ENCODE results near the gene CXCL9. TPM values are rescaled to one million over a fixed set of nuclear protein-coding genes. Genes with fewer than 3 reads are reported as not detected.

Gene CXCL9
- total RNA-seq, 1 experiment from 2014 or later = not detected

DNA sequence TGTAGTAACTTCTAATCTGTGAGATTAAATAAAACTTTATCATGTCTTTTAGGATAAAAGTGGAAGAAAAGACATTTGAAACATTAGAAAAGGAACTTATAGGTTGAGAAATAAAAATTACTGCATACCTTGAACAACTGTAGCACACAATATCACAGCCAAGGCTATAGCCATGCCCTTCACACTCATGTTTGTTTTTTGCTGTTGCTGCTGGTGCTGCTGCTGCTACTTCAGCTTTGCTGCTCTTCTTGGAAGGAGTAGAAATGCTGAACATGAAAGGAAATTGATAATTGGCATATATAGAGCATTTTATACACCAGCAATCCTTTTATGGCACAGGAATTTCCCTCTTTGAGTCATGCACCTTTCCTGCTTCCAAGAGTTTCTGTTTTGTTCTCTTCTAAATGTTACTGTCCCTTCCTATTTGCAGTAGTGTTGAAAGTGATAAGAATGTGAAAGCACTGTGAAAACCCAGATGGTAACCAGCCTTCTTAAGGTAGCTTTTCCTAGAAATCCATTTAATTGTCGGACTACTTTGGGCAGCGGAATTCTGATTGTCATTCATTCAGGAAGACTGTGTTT lies 28.6 kb upstream of the CXCL9 start, which contains the start of gene CXCL11:
Gene CXCL11 (minus strand): TSS at position 272 of the 582 bp plus-strand sequence. CDS start 83 bp downstream, at position 189.
- H3K9me3 ChIP-seq (ENCODE audit: control insufficient read depth, insufficient read depth, low read depth, low read length) = no peaks in the 10 kb centered on the region
- intact Hi-C loops (cut with micrococcal nuclease; ENCODE audit: unreplicated experiment) = no loop called here
- no peak for ATAC-seq
- TF ChIP-seq, protein P1, sequence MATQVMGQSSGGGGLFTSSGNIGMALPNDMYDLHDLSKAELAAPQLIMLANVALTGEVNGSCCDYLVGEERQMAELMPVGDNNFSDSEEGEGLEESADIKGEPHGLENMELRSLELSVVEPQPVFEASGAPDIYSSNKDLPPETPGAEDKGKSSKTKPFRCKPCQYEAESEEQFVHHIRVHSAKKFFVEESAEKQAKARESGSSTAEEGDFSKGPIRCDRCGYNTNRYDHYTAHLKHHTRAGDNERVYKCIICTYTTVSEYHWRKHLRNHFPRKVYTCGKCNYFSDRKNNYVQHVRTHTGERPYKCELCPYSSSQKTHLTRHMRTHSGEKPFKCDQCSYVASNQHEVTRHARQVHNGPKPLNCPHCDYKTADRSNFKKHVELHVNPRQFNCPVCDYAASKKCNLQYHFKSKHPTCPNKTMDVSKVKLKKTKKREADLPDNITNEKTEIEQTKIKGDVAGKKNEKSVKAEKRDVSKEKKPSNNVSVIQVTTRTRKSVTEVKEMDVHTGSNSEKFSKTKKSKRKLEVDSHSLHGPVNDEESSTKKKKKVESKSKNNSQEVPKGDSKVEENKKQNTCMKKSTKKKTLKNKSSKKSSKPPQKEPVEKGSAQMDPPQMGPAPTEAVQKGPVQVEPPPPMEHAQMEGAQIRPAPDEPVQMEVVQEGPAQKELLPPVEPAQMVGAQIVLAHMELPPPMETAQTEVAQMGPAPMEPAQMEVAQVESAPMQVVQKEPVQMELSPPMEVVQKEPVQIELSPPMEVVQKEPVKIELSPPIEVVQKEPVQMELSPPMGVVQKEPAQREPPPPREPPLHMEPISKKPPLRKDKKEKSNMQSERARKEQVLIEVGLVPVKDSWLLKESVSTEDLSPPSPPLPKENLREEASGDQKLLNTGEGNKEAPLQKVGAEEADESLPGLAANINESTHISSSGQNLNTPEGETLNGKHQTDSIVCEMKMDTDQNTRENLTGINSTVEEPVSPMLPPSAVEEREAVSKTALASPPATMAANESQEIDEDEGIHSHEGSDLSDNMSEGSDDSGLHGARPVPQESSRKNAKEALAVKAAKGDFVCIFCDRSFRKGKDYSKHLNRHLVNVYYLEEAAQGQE (IDR thresholded peaks at IDR 0.05; ENCODE audit: insufficient read depth in 1 of 2, low read depth in 2 of 2, low read length in 1 of 2) = no peak
- TF ChIP-seq, protein P2, sequence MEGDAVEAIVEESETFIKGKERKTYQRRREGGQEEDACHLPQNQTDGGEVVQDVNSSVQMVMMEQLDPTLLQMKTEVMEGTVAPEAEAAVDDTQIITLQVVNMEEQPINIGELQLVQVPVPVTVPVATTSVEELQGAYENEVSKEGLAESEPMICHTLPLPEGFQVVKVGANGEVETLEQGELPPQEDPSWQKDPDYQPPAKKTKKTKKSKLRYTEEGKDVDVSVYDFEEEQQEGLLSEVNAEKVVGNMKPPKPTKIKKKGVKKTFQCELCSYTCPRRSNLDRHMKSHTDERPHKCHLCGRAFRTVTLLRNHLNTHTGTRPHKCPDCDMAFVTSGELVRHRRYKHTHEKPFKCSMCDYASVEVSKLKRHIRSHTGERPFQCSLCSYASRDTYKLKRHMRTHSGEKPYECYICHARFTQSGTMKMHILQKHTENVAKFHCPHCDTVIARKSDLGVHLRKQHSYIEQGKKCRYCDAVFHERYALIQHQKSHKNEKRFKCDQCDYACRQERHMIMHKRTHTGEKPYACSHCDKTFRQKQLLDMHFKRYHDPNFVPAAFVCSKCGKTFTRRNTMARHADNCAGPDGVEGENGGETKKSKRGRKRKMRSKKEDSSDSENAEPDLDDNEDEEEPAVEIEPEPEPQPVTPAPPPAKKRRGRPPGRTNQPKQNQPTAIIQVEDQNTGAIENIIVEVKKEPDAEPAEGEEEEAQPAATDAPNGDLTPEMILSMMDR (IDR thresholded peaks at IDR 0.05) = no peak
- TF ChIP-seq POLR2AphosphoS5 (IDR thresholded peaks at IDR 0.05; ENCODE audit: low read depth, low read length) (no peak), TCF7L2 (IDR thresholded peaks at IDR 0.05; ENCODE audit: low read depth, low read length) (no peak), SIN3A (IDR thresholded peaks at IDR 0.05; ENCODE audit: borderline replicate concordance, insufficient read depth, low read depth, low read length) (no peak)
- H3K27me3 ChIP-seq (ENCODE audit: control insufficient read depth, insufficient read depth, low read length) = no peaks in the 10 kb centered on the region
- POLR2A ChIA-PET = interaction anchor here (0.5 kb wide), 1 partner anchor 1639 kb away, joined by 5 read pairs; no protein-coding TSS in a partner anchor
- no peak within 1 kb of the TSS for H3K4me3 ChIP-seq (ENCODE audit: low read depth in 2 of 2, low read length in 2 of 2)
- BruUV-seq (replicated peaks) = no TSS peak
- no peak for DNase-seq (ENCODE audit: low read depth, low spot score)
- H3K4me1 ChIP-seq (ENCODE audit: control insufficient read depth, insufficient read depth, low read length) = no peaks in the 10 kb centered on the region
- CTCF ChIA-PET = no interaction called here
- in situ Hi-C loops (cut with HindIII; ENCODE audit: low pct_unique_long_range_greater_than_20kb, low sequenced_read_pairs) = no loop called here
- H3K27ac ChIP-seq (ENCODE audit: low read length) = no peak within 1 kb of the TSS
- H3K36me3 ChIP-seq (ENCODE audit: control insufficient read depth, insufficient read depth, low read length) = no peaks in the 10 kb centered on the region

DNA sequence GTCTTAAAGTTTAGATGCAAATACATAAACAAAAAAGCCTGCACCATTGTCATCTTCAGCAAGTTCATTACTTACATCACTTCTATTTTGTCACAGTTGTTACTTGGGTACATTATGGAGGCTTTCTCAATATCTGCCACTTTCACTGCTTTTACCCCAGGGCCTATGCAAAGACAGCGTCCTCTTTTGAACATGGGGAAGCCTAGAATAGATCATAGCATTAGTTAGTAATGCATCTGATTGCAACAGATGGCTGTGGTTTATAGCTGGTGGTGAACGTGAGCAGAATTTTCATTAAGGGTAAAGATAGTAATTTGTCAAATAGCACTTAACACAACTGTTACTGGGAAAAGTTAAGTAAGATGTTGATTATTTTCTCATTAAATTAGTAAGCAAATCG lies 27.8 kb upstream of the CXCL9 start:
- no peak overlapping the region for H3K27ac ChIP-seq (ENCODE audit: low read length)
- ChIA-PET POLR2A (interaction anchor here (0.5 kb wide), 1 partner anchor 223 kb away, joined by 3 read pairs; no protein-coding TSS in a partner anchor), CTCF (no interaction called here)
- no peaks in the 10 kb centered on the region for H3K36me3 ChIP-seq (ENCODE audit: control insufficient read depth, insufficient read depth, low read length)
- intact Hi-C loops (cut with micrococcal nuclease; ENCODE audit: unreplicated experiment) = no loop called here
- no TSS peak for BruUV-seq (replicated peaks)
- no peaks in the 10 kb centered on the region for H3K4me1 ChIP-seq (ENCODE audit: control insufficient read depth, insufficient read depth, low read length)
- no peaks in the 10 kb centered on the region for H3K9me3 ChIP-seq (ENCODE audit: control insufficient read depth, insufficient read depth, low read depth, low read length)
- ATAC-seq = no peak
- in situ Hi-C loops (cut with HindIII; ENCODE audit: low pct_unique_long_range_greater_than_20kb, low sequenced_read_pairs) = no loop called here
- no peak for TF ChIP-seq SIN3A (IDR thresholded peaks at IDR 0.05; ENCODE audit: borderline replicate concordance, insufficient read depth, low read depth, low read length)
- TF ChIP-seq, protein P2 (IDR thresholded peaks at IDR 0.05) = no peak
- no peaks in the 10 kb centered on the region for H3K27me3 ChIP-seq (ENCODE audit: control insufficient read depth, insufficient read depth, low read length)
- no peak overlapping the region for H3K4me3 ChIP-seq (ENCODE audit: low read depth in 2 of 2, low read length in 2 of 2)
- no peak for DNase-seq (ENCODE audit: low read depth, low spot score)
